ENCODE results near the gene MAPK14. TPM values are rescaled to one million over a fixed set of nuclear protein-coding genes. Genes with fewer than 3 reads are reported as not detected.

The MAPK14 gene
- total and polyA plus RNA-seq, 2 of the 4 experiments (the other 2 are of a cell fraction): 28.4 to 74.4 TPM

GRCh38 chr6:36065916-36066315, 38.3 kb downstream of the MAPK14 start:
- H3K9ac ChIP-seq (ENCODE audit: low read depth, low read length): no peak overlapping the region
- H3K56ac ChIP-seq (ENCODE audit: extremely low read depth, insufficient read depth, low read length): no peak overlapping the region
- intact Hi-C loops (cut with micrococcal nuclease): loop anchor here (5.0 kb wide), 1 partner anchor 39 kb away; the partner anchor contains the start of gene MAPK14

More at GRCh38 chr6:36065916-36066315, 38.3 kb downstream of the MAPK14 start:
- Histone ChIP-seq H2AK5ac (ENCODE audit: low read depth, low read length) (no peak overlapping the region), H3K27me3 (ENCODE audit: control insufficient read depth, insufficient read depth, low read length) (no peaks in the 10 kb centered on the region), H2BK20ac (ENCODE audit: low read depth, low read length) (no peak overlapping the region), H2AFZ (replicated peaks; ENCODE audit: low read length, poor library complexity) (no peak overlapping the region), H2BK15ac (ENCODE audit: low read depth, low read length) (no peak overlapping the region), H2AK9ac (replicated peaks; ENCODE audit: low read depth, low read length, poor library complexity) (no peak overlapping the region), H3K4me3 (ENCODE audit: insufficient read depth, low read depth, low read length) (no peak overlapping the region), H3K27ac (ENCODE audit: insufficient read depth, low read length) (no peak overlapping the region), H3K23ac (ENCODE audit: low read depth, low read length) (no peak overlapping the region), H3K9me1 (ENCODE audit: insufficient read depth, low read length) (peaks cover 6% of the 10 kb centered on the region), H4K91ac (ENCODE audit: insufficient read depth, low read depth, low read length) (no peak overlapping the region), H3K4me1 (ENCODE audit: control insufficient read depth, insufficient read depth, low read length) (peaks cover 9% of the 10 kb centered on the region), H3K4ac (ENCODE audit: low read depth, low read length) (no peak overlapping the region), H4K5ac (ENCODE audit: low read depth, low read length) (no peak overlapping the region), H3K9me3 (ENCODE audit: control insufficient read depth, insufficient read depth, low read length) (no peaks in the 10 kb centered on the region), H3K79me1 (ENCODE audit: low read depth in 1 of 2, low read length in 2 of 2) (peaks cover 34 to 76% of the 10 kb centered on the region in 2 experiments), H4K8ac (ENCODE audit: low read depth in 2 of 2, low read length in 2 of 2) (no peak overlapping the region), H4K20me1 (ENCODE audit: insufficient read depth, low read length) (peaks cover 62% of the 10 kb centered on the region), H3K36me3 (ENCODE audit: control insufficient read depth, insufficient read depth, low read length) (no peaks in the 10 kb centered on the region; the same call in 1 of the 2 replicates), H3K4me2 (ENCODE audit: low read depth, low read length) (no peak overlapping the region), H3K18ac (ENCODE audit: low read depth, low read length) (no peak overlapping the region), H2BK5ac (ENCODE audit: low read depth, low read length, poor library complexity, severe bottlenecking) (no peak overlapping the region), H2BK120ac (ENCODE audit: low read depth, low read length) (no peak overlapping the region), H3K14ac (replicated peaks; ENCODE audit: low read depth, low read length) (no peak overlapping the region)
- BruUV-seq (replicated peaks): no TSS peak
- ChIA-PET CTCF (no interaction called here), POLR2A (ENCODE audit: unreplicated experiment) (no interaction called here)
- in situ Hi-C loops (cut with MboI; ENCODE audit: low sequenced_read_pairs): no loop called here
- no peak for TF ChIP-seq MAFK (IDR thresholded peaks at IDR 0.05; ENCODE audit: low read depth, low read length)
- no peak for TF ChIP-seq RAD21 (IDR thresholded peaks at IDR 0.05; ENCODE audit: low read length)
- no peak for TF ChIP-seq RFX5 (IDR thresholded peaks at IDR 0.05; ENCODE audit: low read depth, low read length)
- TF ChIP-seq RCOR1 (IDR thresholded peaks at IDR 0.05; ENCODE audit: insufficient replicate concordance, low read length): no peak
- no peak for TF ChIP-seq NFE2L2 (IDR thresholded peaks at IDR 0.05; ENCODE audit: low read depth, low read length)
- TF ChIP-seq ELK1 (IDR thresholded peaks at IDR 0.05; ENCODE audit: borderline replicate concordance, low read depth, low read length): no peak
- TF ChIP-seq CEBPB (IDR thresholded peaks at IDR 0.05; ENCODE audit: low read depth, low read length): no peak
- TF ChIP-seq CHD1 (IDR thresholded peaks at IDR 0.05; ENCODE audit: low read depth, low read length): no peak
- no peak for TF ChIP-seq MAZ (IDR thresholded peaks at IDR 0.05; ENCODE audit: borderline replicate concordance, low read depth, low read length)
- no peak for TF ChIP-seq SMC3 (IDR thresholded peaks at IDR 0.05; ENCODE audit: low read depth, low read length)
- TF ChIP-seq USF2 (IDR thresholded peaks at IDR 0.05; ENCODE audit: low read depth, low read length): no peak
- no peak for TF ChIP-seq POLR2A (IDR thresholded peaks at IDR 0.05; ENCODE audit: low read depth, low read length)
- TF ChIP-seq BHLHE40 (IDR thresholded peaks at IDR 0.05; ENCODE audit: low read depth, low read length): no peak
- TF ChIP-seq FOS (IDR thresholded peaks at IDR 0.05; ENCODE audit: low read depth, low read length): no peak
- no peak for TF ChIP-seq MXI1 (IDR thresholded peaks at IDR 0.05; ENCODE audit: borderline replicate concordance, low read depth, low read length)
- no peak for TF ChIP-seq CTCF (conservative IDR thresholded peaks at IDR 0.05; ENCODE audit: low read depth, low read length)
- ATAC-seq (ENCODE audit: low read depth) (no peak; the same call in 1 of the 2 replicates), DNase-seq (no peak)
- dilution Hi-C loops (cut with HindIII; ENCODE audit: low sequenced_read_pairs, unreplicated experiment): no loop called here
